T-helper 22 cell (primary cell): ENCODE measurements around the gene GSTT4.
A peak's percentile ranks its signal among the peaks of the same experiment; 100 is the strongest.
"Not testable (repeated sequence)": the region's sequence is repeated elsewhere in the genome, so short reads cannot be mapped to it uniquely, and the experiment has no call there.

Experiments used
- DNase-seq: peaks from one replicate; pipeline ENCODE4 v3.0.0-alpha.2; 2020; ENCODE audit warnings: low read depth

Gene GSTT4

GRCh38 chr22:23986538-23987178 is 18.6 kb downstream of the GSTT4 start:
- not testable (repeated sequence) for DNase-seq

GRCh38 chr22:23986089-23986488 is 19.2 kb downstream of the GSTT4 start:
- DNase-seq: not testable (repeated sequence)

- DNase-seq: no peak
Observed at GRCh38 chr22:23984430-23984829, 20.8 kb downstream of the GSTT4 start.

- DNase-seq: not testable (repeated sequence)
Observed at GRCh38 chr22:23980567-23980966, 24.7 kb downstream of the GSTT4 start.

GRCh38 chr22:23979557-23980240 is 25.6 kb downstream of the GSTT4 start, which contains the start of gene GSTT2:
GSTT2 (plus strand) TSS chr22:23980134.
- DNase-seq: not testable (repeated sequence)

- DNase-seq: not testable (repeated sequence)
Observed at GRCh38 chr22:23977304-23977703, 27.9 kb downstream of the GSTT4 start.

GRCh38 chr22:23974836-23975352 is 30.4 kb downstream of the GSTT4 start:
- not testable (repeated sequence) for DNase-seq

DNA sequence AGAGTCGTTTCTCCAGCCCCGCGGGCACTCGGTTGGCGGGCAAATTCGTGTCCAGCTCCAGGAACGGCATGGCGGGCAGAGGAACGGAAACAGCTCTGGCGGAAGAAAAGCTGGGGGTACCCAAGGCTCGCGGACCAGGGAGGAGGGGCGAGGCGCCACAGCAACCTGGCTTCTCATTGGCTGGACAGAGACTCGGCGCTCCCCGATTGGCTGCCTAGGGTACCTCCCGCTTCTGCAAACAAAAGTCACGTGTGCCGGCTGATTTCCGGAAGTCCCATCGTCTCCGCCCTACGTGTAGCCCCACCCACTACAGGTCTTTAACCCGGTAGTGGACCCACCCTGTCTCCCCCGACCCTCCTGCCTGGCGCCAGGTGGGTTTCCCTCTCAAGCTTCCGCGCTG is 30.9 kb downstream of the GSTT4 start, which contains the start of gene DDT:
TSS of gene DDT (minus strand) at position 97 of the 400 bp plus-strand sequence. CDS start at position 70, 27 bp downstream.
- not testable (repeated sequence) for DNase-seq

DNA sequence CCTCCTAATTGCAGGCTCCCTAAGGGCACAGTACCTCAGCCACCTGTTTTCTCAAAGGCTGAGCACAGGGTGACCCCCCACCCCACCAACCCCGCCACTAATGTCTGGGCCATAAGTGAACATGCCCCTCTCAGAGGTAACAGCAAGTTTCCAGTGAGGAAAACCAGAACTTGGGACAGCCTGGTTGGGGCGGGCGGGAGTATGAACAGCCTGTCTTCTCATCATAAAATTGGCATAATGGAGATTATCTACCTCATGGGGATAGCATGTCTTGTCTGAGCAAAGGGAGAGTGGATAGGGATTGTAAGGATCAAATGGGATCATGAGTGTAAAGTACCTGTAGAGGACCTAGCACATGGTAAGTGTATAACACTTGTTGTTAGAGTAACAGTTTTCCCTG is 33.3 kb downstream of the GSTT4 start:
- DNase-seq: not testable (repeated sequence)

DNA sequence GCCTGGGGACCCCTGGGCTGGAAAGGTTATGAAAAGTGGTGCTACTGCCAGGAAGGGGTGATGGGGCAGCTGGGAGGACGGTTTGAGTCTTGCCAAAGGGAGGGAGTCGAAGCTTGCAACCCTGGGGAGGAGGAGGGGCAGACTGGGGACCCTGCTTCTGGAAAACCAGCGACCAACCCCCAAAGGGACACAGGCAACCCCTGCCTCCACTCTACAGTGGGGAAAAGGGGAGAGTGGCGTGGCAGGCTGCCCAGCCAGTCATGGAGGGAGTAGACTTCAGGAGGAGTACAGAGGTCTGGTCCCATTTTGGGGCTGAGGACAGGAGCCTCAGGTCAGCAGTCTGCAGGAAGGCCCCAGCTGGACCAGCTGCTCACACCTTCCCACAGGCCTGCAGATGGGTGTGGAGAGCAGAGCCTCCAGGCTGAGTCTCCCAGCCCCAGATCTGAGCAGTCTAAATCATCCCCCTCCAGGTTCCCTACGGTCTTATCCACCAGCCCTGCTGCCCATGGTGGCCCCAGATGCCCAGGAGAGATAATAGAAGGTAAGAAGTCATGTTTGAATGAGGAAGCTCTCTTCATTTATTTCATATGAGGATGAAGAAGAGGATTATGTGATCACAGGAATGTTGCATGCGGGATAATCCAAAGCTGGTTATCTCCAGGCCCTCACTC is 34.3 kb downstream of the GSTT4 start:
- no peak for DNase-seq

DNA sequence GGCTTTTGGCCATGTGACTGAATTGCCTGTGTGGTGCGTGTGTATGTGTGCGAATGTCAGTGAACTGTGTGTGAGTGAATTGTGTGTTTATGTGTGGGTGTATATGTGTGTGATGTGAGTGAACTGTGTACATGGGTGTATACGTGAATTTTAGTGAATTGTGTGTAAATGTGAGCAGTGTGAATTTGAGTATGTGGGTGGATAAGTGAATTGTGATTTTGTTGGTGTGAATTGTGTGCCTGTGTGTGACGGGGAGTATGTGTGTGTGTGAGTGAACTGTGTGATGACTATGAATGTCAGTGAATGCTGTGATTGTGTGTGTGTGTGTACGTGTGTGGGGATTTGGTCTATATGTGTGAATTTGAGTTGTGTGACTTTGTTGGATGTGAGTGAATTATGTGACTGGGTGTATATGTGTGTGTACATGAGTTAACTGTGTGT is 35.0 kb downstream of the GSTT4 start:
- no peak for DNase-seq

GRCh38 chr22:23969071-23969470 is 36.2 kb downstream of the GSTT4 start:
- no peak for DNase-seq

- DNase-seq: not testable (repeated sequence)
Observed at GRCh38 chr22:23966568-23966967, 38.7 kb downstream of the GSTT4 start, which contains the start of gene DDTL. DDTL (plus strand) TSS chr22:23966888; CDS start chr22:23966915, 27 bp downstream.

DNA sequence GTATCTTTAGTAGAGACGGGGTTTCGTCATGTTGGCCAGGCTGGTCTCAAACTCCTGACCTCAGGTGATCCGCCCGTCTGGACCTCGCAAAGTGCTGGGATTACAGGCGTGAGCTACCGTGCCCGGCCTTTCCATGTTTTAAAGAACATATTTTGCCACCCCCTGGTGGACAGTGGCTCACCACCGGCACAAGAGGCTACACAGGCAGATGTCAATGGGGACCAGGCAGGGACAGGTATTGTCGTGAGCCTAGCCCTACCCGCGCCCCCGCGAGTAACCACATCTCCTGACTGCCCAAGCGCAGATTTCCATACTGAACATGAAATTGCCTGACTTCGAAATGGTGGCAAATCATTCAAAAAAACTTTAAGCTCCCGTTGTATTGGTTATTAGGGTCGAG is 39.2 kb downstream of the GSTT4 start:
- not testable (repeated sequence) for DNase-seq

DNA sequence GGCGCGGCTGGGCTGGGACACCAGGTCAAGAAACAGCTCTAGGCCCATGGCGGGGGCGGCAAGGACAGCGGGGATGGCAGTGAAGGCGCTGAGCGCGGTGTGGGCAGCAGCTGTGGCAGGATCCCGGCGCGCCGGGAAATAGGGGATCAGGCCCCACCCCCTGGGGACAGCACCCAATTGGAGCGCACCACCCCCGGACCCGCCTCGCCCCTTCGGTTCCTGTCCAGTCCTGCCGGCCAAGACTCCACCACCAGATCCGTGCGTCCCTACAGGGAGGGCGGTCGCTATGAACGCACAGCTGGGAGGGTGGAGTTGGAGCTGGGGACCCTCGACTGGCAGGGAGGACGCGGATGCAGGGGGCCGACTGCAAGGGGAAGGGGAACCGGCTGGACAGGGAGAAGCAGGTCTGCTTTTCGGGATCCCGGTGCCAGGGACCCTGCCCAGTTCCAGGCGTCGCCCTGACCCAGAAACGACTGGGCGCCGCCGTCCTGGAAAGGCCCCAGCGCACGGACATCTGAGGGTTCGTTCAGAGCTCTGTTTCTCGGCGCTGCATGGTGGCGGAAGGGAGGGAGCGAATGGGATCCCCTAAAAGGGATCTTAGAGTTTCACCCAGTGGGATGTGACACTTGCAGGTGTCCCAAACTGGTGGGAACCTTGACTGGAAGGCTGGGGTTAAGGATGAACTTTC is 44.0 kb downstream of the GSTT4 start, which contains the start of gene GSTT2B:
TSS of gene GSTT2B (minus strand) at position 112 of the 688 bp plus-strand sequence. CDS start at position 48, 64 bp downstream.
- DNase-seq: not testable (repeated sequence)

DNA sequence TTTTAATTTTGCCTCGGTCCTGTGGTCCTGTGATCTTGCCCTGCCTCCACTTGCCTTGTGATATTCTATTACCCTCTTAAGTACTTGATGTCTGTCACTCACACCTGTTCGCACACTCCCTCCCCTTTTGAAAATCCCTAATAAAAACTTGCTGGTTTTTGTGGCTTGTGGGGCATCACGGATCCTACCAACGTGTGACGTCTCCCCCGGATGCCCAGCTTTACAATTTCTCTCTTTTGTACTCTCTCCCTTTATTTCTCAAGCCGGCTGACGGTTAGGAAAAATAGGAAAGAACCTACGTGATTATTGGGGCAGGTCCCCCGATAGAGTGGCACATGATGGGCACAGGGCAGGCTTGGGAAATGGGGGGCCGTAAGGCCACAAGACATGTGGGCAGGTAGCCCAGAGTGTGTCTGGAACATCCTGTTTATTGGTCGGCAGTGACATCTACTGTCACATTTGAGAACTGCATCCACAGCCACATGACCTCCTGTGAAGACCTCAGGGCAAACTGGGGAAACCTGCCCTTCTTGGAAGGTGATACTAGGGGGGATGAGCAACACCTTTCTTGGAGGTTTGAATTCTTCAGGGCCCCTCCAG is 48.9 kb downstream of the GSTT4 start:
- DNase-seq: peak; percentile 52

DNA sequence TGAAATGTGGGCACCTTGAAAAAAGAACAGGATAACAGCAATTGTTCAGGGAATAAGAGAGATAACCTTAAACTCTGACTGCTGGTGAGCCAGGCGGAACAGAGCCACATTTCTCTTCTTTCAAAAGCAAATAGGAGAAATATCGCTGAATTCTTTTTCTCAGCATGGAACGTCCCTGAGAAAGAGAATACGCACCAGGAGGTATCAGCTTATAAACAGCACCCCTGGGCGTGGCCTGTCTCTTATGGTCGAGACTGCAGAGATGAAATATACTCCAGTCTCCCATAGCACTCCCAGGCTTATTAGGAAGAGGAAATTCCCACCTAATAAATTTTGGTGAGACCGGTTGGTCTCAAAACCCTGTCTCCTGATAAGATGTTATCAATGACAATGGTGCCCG is 49.4 kb downstream of the GSTT4 start:
- DNase-seq: not testable (repeated sequence)

- not testable (repeated sequence) for DNase-seq
Observed at GRCh38 chr22:23954991-23955305, 50.3 kb downstream of the GSTT4 start.

DNA sequence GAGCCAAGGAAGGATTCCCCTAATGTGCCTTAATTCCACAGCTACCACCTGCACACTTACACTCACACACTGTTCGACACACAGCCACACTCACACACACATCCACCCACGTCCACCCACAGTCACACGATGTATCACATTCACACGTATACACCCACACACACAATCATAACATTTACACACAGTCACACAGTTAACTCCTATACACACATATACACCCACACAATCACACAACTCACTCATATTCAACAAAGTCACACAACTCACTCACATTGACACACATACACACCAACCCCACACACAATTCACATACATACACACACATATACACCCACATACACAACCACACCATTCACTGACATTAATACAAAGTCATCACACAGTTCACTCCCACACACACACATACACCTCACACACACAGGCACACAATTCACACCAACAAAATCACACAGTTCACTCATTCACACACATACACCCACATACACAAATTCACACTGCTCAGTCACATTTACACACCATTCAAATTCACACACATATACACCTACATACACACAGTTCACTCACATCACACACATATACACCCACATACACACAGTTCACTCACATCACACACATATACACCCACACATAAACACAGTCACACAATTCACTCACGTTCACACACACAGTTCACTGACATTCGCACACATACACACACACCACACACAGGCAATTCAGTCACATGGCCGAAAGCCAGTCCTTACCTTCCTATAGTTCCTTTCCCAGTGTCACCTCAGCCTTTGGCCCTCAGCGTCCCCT is 50.9 kb downstream of the GSTT4 start:
- DNase-seq: not testable (repeated sequence)

DNA sequence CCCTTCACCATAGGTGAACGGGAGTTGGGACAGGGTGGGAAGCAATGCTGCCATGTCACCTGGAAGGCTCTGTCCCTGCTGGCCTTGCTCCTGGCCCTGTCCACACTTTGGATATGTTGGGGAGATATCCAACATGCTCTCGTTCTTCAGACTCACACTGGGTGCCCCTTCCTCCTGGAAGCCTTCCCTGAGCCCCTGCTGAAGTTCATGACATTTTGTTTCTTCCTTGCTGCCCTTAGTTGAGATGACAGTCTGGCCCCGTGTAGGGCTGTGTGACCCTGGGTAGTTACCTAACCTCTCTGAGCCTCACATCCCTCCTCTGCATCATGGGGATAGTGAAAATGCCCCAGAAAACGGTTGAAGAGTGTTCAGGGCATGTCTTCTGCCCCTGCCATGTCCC is 51.8 kb downstream of the GSTT4 start:
- not testable (repeated sequence) for DNase-seq
